HEK293 (cell line): ENCODE results near the gene DOCK7.

ENCODE experiments used
- CTCF ChIP-seq: fragments of 450-650 bp; formaldehyde crosslinking; IDR thresholded peaks from 2 replicates; pipeline ENCODE4 v1.5.1; 2016; ENCODE audit warnings: missing biosample characterization, missing genetic modification characterization
- YY1 ChIP-seq: fragments of 450-650 bp; formaldehyde crosslinking; IDR thresholded peaks from 2 replicates; pipeline ENCODE4 v1.5.1; 2018; ENCODE audit warnings: missing biosample characterization, missing genetic modification characterization

- no peak for TF ChIP-seq CTCF (tag by site-specific recombination)
- TF ChIP-seq YY1 (tag by site-specific recombination), result no peak
Observed at GRCh38 chr1:62723883-62724282, 35.7 kb upstream of the DOCK7 start.
